CD14-positive monocyte (primary cell): ENCODE measurements around the gene LAMTOR4. TPM values are rescaled to one million over a fixed set of nuclear protein-coding genes. Genes with fewer than 3 reads are reported as not detected.

Experiments
- DNase-seq, 3 donors: peaks; one replicate each; pipeline ENCODE4 v3.0.0-alpha.2; 2011 to 2022
- H2AFZ ChIP-seq: 2 replicates; pipeline ENCODE4 v1.6.0; 2012; ENCODE audit warnings: mild to moderate bottlenecking, low read depth, low read length, inconsistent platforms; ENCODE audit not compliant: insufficient read depth, poor library complexity, severe bottlenecking
- H3K27ac ChIP-seq, 2 donors: 1 replicate in 1 of 2; 2 replicates in 1 of 2; pipeline ENCODE4 v1.5.1; 2012 to 2013; ENCODE audit warnings: low read length in 2 of 2, control low read depth in 1 of 2, inconsistent platforms in 1 of 2, low read depth in 1 of 2, mild to moderate bottlenecking in 1 of 2
- H3K27me3 ChIP-seq, 2 donors: one replicate each; pipeline versions ENCODE4 v1.6.0 to v1.6.1; 2011 to 2013; ENCODE audit warnings: low read length in 2 of 2; ENCODE audit not compliant: control insufficient read depth in 2 of 2, insufficient read depth in 2 of 2
- H3K36me3 ChIP-seq, 2 donors: replicated peaks in 1 of 2; 1 replicate in 1 of 2; 2 replicates in 1 of 2; pipeline versions ENCODE4 v1.5.1 to v1.6.1; 2012 to 2013; ENCODE audit warnings: low read length in 2 of 2, control low read depth in 1 of 2, inconsistent platforms in 1 of 2, mild to moderate bottlenecking in 1 of 2; ENCODE audit not compliant: insufficient read depth in 2 of 2, control insufficient read depth in 1 of 2
- H3K4me1 ChIP-seq, 2 donors: 1 replicate in 1 of 2; 2 replicates in 1 of 2; pipeline versions ENCODE4 v1.5.1 to v1.6.1; 2012 to 2013; ENCODE audit warnings: low read length in 2 of 2, control low read depth in 1 of 2, inconsistent platforms in 1 of 2, mild to moderate bottlenecking in 1 of 2, moderate library complexity in 1 of 2; ENCODE audit not compliant: insufficient read depth in 2 of 2, control insufficient read depth in 1 of 2
- H3K4me2 ChIP-seq: replicated peaks from 2 replicates; pipeline ENCODE3; 2012; ENCODE audit warnings: low read length, moderate library complexity, mild to moderate bottlenecking; ENCODE audit not compliant: poor library complexity, severe bottlenecking; ENCODE audit errors: extremely low read depth
- H3K4me3 ChIP-seq, 3 experiments: fragments of 200-600 bp in 1 of 3; sonication (generic) in 1 of 3; replicated peaks in 1 of 3; 1 replicate in 2 of 3; 2 replicates in 1 of 3; pipeline ENCODE4 v1.5.1; 2011 to 2013; ENCODE audit warnings: low read length in 3 of 3, mild to moderate bottlenecking in 3 of 3, control low read depth in 2 of 3, low read depth in 2 of 3, inconsistent platforms in 1 of 3, moderate library complexity in 1 of 3
- H3K79me2 ChIP-seq: 2 replicates; pipeline ENCODE4 v1.6.0; 2012; ENCODE audit warnings: mild to moderate bottlenecking, control low read depth, inconsistent platforms, low read length, moderate library complexity; ENCODE audit not compliant: insufficient read depth
- H3K9ac ChIP-seq: 2 replicates; pipeline ENCODE4 v1.6.0; 2017; ENCODE audit warnings: low read length, mild to moderate bottlenecking; ENCODE audit not compliant: insufficient read depth, poor library complexity, severe bottlenecking
- H3K9me3 ChIP-seq, 2 donors: replicated peaks in 1 of 2; 1 replicate in 1 of 2; 2 replicates in 1 of 2; pipeline versions ENCODE4 v1.5.1 to v1.6.1; 2012 to 2013; ENCODE audit warnings: low read length in 2 of 2, control low read depth in 1 of 2; ENCODE audit not compliant: control insufficient read depth in 1 of 2, insufficient read depth in 1 of 2
- H4K20me1 ChIP-seq: 2 replicates; pipeline ENCODE4 v1.6.0; 2012; ENCODE audit warnings: mild to moderate bottlenecking, low read length, control low read depth, moderate library complexity; ENCODE audit not compliant: insufficient read depth
- H3K27ac Mint-ChIP-seq, 7 donors: one replicate each; pipeline ENCODE4 v1.8.0; 2020; ENCODE audit warnings: mild to moderate bottlenecking in 7 of 7, mixed read lengths in 7 of 7, moderate library complexity in 6 of 7, inconsistent platforms in 2 of 7
- H3K27me3 Mint-ChIP-seq, 3 donors: one replicate each; pipeline ENCODE4 v1.8.0; 2021 to 2022; ENCODE audit warnings: low read depth in 3 of 3, mild to moderate bottlenecking in 3 of 3, mixed read lengths in 3 of 3, moderate library complexity in 3 of 3, inconsistent platforms in 1 of 3
- H3K36me3 Mint-ChIP-seq, 2 donors: one replicate each; pipeline ENCODE4 v1.8.0; 2020; ENCODE audit warnings: mixed read lengths in 2 of 2, inconsistent platforms in 1 of 2, mild to moderate bottlenecking in 1 of 2
- H3K4me1 Mint-ChIP-seq: one replicate; pipeline ENCODE4 v1.8.0; 2020; ENCODE audit warnings: mild to moderate bottlenecking, mixed read lengths
- H3K4me3 Mint-ChIP-seq, 2 donors: one replicate each; pipeline ENCODE4 v1.8.0; 2020; ENCODE audit warnings: mild to moderate bottlenecking in 2 of 2, mixed read lengths in 2 of 2, moderate library complexity in 1 of 2
- H3K9me3 Mint-ChIP-seq, 7 donors: one replicate each; pipeline ENCODE4 v1.8.0; 2020 to 2022; ENCODE audit warnings: mixed read lengths in 7 of 7, mild to moderate bottlenecking in 6 of 7, moderate library complexity in 6 of 7, inconsistent platforms in 2 of 7
- CTCF ChIP-seq: fragments of 200-600 bp; IDR thresholded peaks from one replicate; pipeline ENCODE4 v1.8.0; 2022; ENCODE audit warnings: antibody characterized with exemption, mild to moderate bottlenecking
- WGBS: methylation state at CpG from one replicate; pipeline ENCODE4 v1.1.5; 2013; ENCODE audit warnings: missing lambda C conversion rate; ENCODE audit not compliant: insufficient coverage; 5-methylcytosine and 5-hydroxymethylcytosine counted together
- intact Hi-C, 2 donors: fragments of 100-400 bp; cut with micrococcal nuclease; formaldehyde crosslinking; loops; one replicate each; pipeline versions ENCODE4 v1.15.0 to v1.15.1; 2023
- polyA plus RNA-seq, 3 donors: library from polyadenylated mRNA; depleted of rRNA in 1 of 3; unstranded in 2 of 3; stranded (reverse) in 1 of 3; fragments of 300-500 nt in 2 of 3; fragments of >200 nt in 1 of 3; fragmentation: Illumina TruSeq in 2 of 3; gene quantifications; 1 replicate in 2 of 3; 2 replicates in 1 of 3; pipeline ENCODE4 v1.2.3, GENCODE V29; 2012 to 2021

The LAMTOR4 gene
- polyA plus RNA-seq, 3 donors, result 533 to 754 (median 621) TPM

DNA sequence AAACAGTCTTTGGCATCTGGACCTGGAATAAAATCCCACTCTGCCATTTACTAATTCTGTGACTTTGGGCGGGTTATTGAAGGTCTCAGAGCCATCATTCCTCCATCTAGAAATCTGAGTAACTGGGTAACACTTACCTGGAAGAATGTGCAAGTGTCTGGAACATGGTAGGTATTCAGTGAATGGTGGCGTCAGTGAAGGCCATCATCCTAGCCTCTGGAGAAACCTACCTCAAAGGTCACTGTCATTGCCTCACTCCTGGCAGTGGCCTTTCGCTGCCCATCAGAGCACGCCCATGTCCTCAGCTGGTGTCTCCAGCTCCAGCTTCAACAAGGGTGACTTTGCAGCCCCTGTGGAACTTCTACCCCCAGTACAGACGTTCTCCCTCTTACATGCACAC, 15.2 kb downstream of the LAMTOR4 start:
- Histone ChIP-seq H3K36me3 (no peaks in the 10 kb centered on the region), H3K4me1 (peaks cover 27 to 28% of the 10 kb centered on the region in 2 donors), H3K4me3 (no peak overlapping the region), H4K20me1 (no peaks in the 10 kb centered on the region), H3K27ac (no peak overlapping the region), H3K79me2 (no peaks in the 10 kb centered on the region), H3K27me3 (peaks cover 17 to 35% of the 10 kb centered on the region in 2 donors), H3K9ac (no peak overlapping the region), H2AFZ (no peak overlapping the region), H3K4me2 (no peak overlapping the region), H3K9me3 (peaks cover 0 to 6% of the 10 kb centered on the region in 2 donors)
- intact Hi-C loops, result no loop called here
- H3K9me3 Mint-ChIP-seq, result peaks cover 0 to 11% (median 6%) of the 10 kb centered on the region in 7 donors
- H3K27me3 Mint-ChIP-seq, result peaks cover 39 to 61% (median 51%) of the 10 kb centered on the region in 3 donors
- peaks cover 0 to 7% of the 10 kb centered on the region in 2 donors for H3K36me3 Mint-ChIP-seq
- H3K4me3 Mint-ChIP-seq, result no peak overlapping the region
- no peak for TF ChIP-seq CTCF
- peaks cover 30% of the 10 kb centered on the region for H3K4me1 Mint-ChIP-seq
- 100% methylated on average over 4 of the region's 5 CpGs for WGBS
- no peak for DNase-seq
- no peak overlapping the region for H3K27ac Mint-ChIP-seq

DNA sequence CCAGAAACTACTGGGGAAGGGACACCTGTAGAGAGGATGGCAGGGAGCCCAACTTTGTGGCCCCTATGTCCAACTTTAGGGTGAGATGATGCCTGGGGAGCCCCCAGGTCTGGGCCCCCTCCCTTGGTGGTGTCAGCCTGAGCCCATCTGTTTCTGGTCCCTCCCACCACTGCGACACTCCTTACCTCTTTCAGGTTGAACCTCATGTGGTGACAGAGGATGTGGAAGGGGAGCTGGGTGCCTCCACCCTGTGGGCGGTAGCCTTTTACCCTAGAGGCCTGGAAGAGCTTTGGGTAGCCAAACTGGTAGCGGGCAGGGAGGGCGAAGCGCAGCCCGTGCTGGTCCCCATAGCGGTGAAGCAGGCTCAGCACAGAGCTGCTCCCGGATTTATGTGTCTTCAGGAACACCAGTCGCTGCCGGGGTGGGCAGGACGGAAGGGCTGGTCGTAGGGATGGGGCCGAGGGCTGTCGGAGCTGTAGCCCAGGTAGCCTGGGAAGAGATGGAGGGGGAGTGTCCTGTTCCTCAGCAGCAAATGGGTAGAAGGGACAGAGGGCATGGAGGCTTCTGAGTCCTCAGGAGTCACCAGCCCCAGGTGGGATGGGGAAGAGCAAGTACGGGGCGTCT, 17.7 kb downstream of the LAMTOR4 start:
- intact Hi-C loops, result no loop called here
- H3K79me2 ChIP-seq, result no peaks in the 10 kb centered on the region
- TF ChIP-seq CTCF, result no peak
- Mint-ChIP-seq H3K4me1 (peaks cover 37% of the 10 kb centered on the region), H3K27ac (peak overlapping the region in 2 of 7 donors; percentile 48 to 54), H3K27me3 (peaks cover 59 to 84% (median 67%) of the 10 kb centered on the region in 3 donors), H3K9me3 (peaks cover 0 to 20% (median 9%) of the 10 kb centered on the region in 7 donors), H3K4me3 (peak overlapping the region in 1 of 2 donors; percentile 94), H3K36me3 (peaks cover 4 to 14% of the 10 kb centered on the region in 2 donors)
- no peaks in the 10 kb centered on the region for H3K36me3 ChIP-seq
- H3K4me1 ChIP-seq, result peaks cover 32 to 36% of the 10 kb centered on the region in 2 donors
- H3K27me3 ChIP-seq, result peaks cover 30 to 57% of the 10 kb centered on the region in 2 donors
- H3K4me2 ChIP-seq, result no peak overlapping the region
- 68% methylated on average over 13 of the region's 16 CpGs for WGBS
- no peaks in the 10 kb centered on the region for H4K20me1 ChIP-seq
- no peak overlapping the region for H3K9ac ChIP-seq
- peaks cover 0 to 6% of the 10 kb centered on the region in 2 donors for H3K9me3 ChIP-seq
- peak overlapping the region; percentile 41 for H2AFZ ChIP-seq
- H3K27ac ChIP-seq, result no peak overlapping the region
- no peak overlapping the region for H3K4me3 ChIP-seq
- no peak for DNase-seq
